HEK293 (cell line): ENCODE data around the gene TTLL5.

ENCODE experiments used
- CTCF ChIA-PET: fragments of 350-600 bp; formaldehyde crosslinking; extraction: SDS; loops from one replicate; lab custom pipeline; 2021; ENCODE audit warnings: antibody characterized with exemption; lab: Yijun Ruan, JAX
- POLR2A ChIA-PET: fragments of 300-600 bp; formaldehyde crosslinking; extraction: SDS; loops from one replicate; lab custom pipeline; 2020; ENCODE audit warnings: antibody characterized with exemption, inconsistent platforms; lab: Yijun Ruan, JAX
- H3K27ac ChIP-seq: fragments of 200-500 bp; sonication (Bioruptor generic); 2 replicates; pipeline ENCODE4 v1.5.1; 2014; ENCODE audit warnings: low read depth, low read length, control low read depth, inconsistent platforms; ENCODE audit errors: extremely low read depth
- H3K36me3 ChIP-seq, 2 experiments: fragments of 200-500 bp in 1 of 2; sonication (Bioruptor generic) in 1 of 2; 1 replicate in 1 of 2; 2 replicates in 1 of 2; pipeline ENCODE4 v1.5.1; 2014 to 2017; ENCODE audit warnings: inconsistent platforms in 2 of 2, low read length in 2 of 2; ENCODE audit not compliant: control insufficient read depth in 2 of 2, insufficient read depth in 1 of 2
- H3K4me1 ChIP-seq: fragments of 200-500 bp; sonication (Bioruptor generic); 2 replicates; pipeline ENCODE4 v1.5.1; 2014; ENCODE audit warnings: mild to moderate bottlenecking, low read length, inconsistent platforms; ENCODE audit not compliant: control insufficient read depth, insufficient read depth
- H3K4me3 ChIP-seq: 2 replicates; pipeline ENCODE4 v1.5.1; 2011; ENCODE audit warnings: low read depth, mild to moderate bottlenecking, control low read depth, low read length, moderate library complexity
- H3K9me3 ChIP-seq: fragments of 200-500 bp; sonication (Bioruptor generic); 2 replicates; pipeline ENCODE4 v1.5.1; 2014; ENCODE audit warnings: low read depth, low read length, inconsistent platforms; ENCODE audit not compliant: control insufficient read depth, insufficient read depth
- PBX3 ChIP-seq: sonication (generic); formaldehyde crosslinking; IDR thresholded peaks from 2 replicates; pipeline ENCODE4 v1.8.1; 2022; ENCODE audit warnings: mild to moderate bottlenecking, moderate library complexity, missing genetic modification reagents
- RBAK ChIP-seq: fragments of 450-650 bp; formaldehyde crosslinking; IDR thresholded peaks from 2 replicates; pipeline ENCODE4 v1.5.1; 2016; ENCODE audit warnings: missing biosample characterization, missing genetic modification characterization
- YY1 ChIP-seq: fragments of 450-650 bp; formaldehyde crosslinking; IDR thresholded peaks from 2 replicates; pipeline ENCODE4 v1.5.1; 2018; ENCODE audit warnings: missing biosample characterization, missing genetic modification characterization
- ZBTB44 ChIP-seq: fragments of 450-650 bp; IDR thresholded peaks from 2 replicates; pipeline ENCODE4 v1.5.1; 2018; ENCODE audit warnings: missing biosample characterization, mild to moderate bottlenecking, missing genetic modification characterization
- ZBTB8A ChIP-seq: fragments of 450-650 bp; formaldehyde crosslinking; IDR thresholded peaks from 2 replicates; pipeline ENCODE4 v1.5.1; 2016; ENCODE audit warnings: missing biosample characterization, missing genetic modification characterization
- ZFP37 ChIP-seq: fragments of 450-650 bp; formaldehyde crosslinking; IDR thresholded peaks from 2 replicates; pipeline ENCODE4 v1.5.1; 2016; ENCODE audit warnings: missing biosample characterization, missing genetic modification characterization
- ZNF138 ChIP-seq: fragments of 450-650 bp; formaldehyde crosslinking; IDR thresholded peaks from 2 replicates; pipeline ENCODE4 v1.5.1; 2016; ENCODE audit warnings: missing biosample characterization, missing genetic modification characterization, borderline replicate concordance
- ZNF174 ChIP-seq: fragments of 450-650 bp; formaldehyde crosslinking; IDR thresholded peaks from 2 replicates; pipeline ENCODE4 v1.5.0; 2017; ENCODE audit warnings: missing biosample characterization, mild to moderate bottlenecking, missing genetic modification characterization
- ZNF341 ChIP-seq: fragments of 450-650 bp; formaldehyde crosslinking; IDR thresholded peaks from 2 replicates; pipeline ENCODE4; 2016; ENCODE audit warnings: low read depth, missing biosample characterization, missing genetic modification characterization
- ZNF350 ChIP-seq: fragments of 450-650 bp; formaldehyde crosslinking; IDR thresholded peaks from 2 replicates; pipeline ENCODE4 v1.5.0; 2017; ENCODE audit warnings: missing biosample characterization, mild to moderate bottlenecking, missing genetic modification characterization
- ZNF37A ChIP-seq: fragments of 450-650 bp; IDR thresholded peaks from 2 replicates; pipeline ENCODE4 v1.5.1; 2018; ENCODE audit warnings: missing biosample characterization, missing genetic modification characterization
- ZNF423 ChIP-seq: fragments of 450-650 bp; formaldehyde crosslinking; IDR thresholded peaks from 2 replicates; pipeline ENCODE4 v1.5.1; 2016; ENCODE audit warnings: missing biosample characterization, missing genetic modification characterization
- ZNF449 ChIP-seq: fragments of 450-650 bp; formaldehyde crosslinking; IDR thresholded peaks from 2 replicates; pipeline ENCODE4 v1.5.1; 2017; ENCODE audit warnings: missing biosample characterization, mild to moderate bottlenecking, missing genetic modification characterization, moderate library complexity
- ZNF623 ChIP-seq: fragments of 450-650 bp; formaldehyde crosslinking; IDR thresholded peaks from 2 replicates; pipeline ENCODE4 v1.5.1; 2016; ENCODE audit warnings: missing biosample characterization, missing genetic modification characterization
- ZNF624 ChIP-seq: fragments of 450-650 bp; formaldehyde crosslinking; IDR thresholded peaks from 2 replicates; pipeline ENCODE4 v1.5.1; 2017; ENCODE audit warnings: missing biosample characterization, missing genetic modification characterization
- ZNF645 ChIP-seq: fragments of 450-650 bp; formaldehyde crosslinking; IDR thresholded peaks from 2 replicates; pipeline ENCODE4; 2016; ENCODE audit warnings: missing biosample characterization, missing genetic modification characterization
- ZNF660 ChIP-seq: fragments of 450-650 bp; IDR thresholded peaks from 2 replicates; pipeline ENCODE4 v1.5.1; 2018; ENCODE audit warnings: missing biosample characterization, mild to moderate bottlenecking, missing genetic modification characterization
- ZSCAN5A ChIP-seq: fragments of 450-650 bp; formaldehyde crosslinking; IDR thresholded peaks from 2 replicates; pipeline ENCODE4 v1.5.1; 2016; ENCODE audit warnings: missing biosample characterization, missing genetic modification characterization

The TTLL5 gene

DNA sequence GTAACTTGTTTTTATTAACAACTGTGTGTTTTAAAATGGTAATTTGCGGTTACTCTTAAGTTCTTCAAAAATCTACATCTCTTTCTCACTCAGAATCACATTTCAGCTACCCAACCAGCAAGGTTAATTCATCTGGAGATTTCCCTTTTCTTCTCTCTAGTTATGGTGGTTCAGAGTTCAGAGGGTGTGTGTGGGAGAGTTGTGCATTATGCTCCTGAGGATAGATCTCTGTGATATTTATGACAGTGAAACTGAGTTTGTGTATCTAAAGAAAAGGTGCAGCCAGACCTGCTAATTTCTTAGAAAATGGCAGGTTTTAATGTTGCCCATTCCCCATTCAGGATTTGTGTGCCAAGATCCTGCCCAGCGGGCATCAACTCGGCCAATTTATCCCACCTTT lies 73.8 kb downstream of the TTLL5 start:
- ChIA-PET POLR2A (no interaction called here), CTCF (no interaction called here)
- H3K9me3 ChIP-seq, result no peaks in the 10 kb centered on the region
- no peak overlapping the region for H3K27ac ChIP-seq
- TF ChIP-seq ZSCAN5A (no peak), ZNF423 (tag by site-specific recombination) (no peak), ZNF623 (tag by site-specific recombination) (no peak), ZNF350 (tag by site-specific recombination) (no peak), RBAK (no peak), ZBTB8A (no peak), ZNF138 (tag by site-specific recombination) (no peak)
- H3K36me3 ChIP-seq, result peaks cover 10 to 28% of the 10 kb centered on the region in 2 experiments
- no peak overlapping the region for H3K4me3 ChIP-seq
- H3K4me1 ChIP-seq, result no peaks in the 10 kb centered on the region

DNA sequence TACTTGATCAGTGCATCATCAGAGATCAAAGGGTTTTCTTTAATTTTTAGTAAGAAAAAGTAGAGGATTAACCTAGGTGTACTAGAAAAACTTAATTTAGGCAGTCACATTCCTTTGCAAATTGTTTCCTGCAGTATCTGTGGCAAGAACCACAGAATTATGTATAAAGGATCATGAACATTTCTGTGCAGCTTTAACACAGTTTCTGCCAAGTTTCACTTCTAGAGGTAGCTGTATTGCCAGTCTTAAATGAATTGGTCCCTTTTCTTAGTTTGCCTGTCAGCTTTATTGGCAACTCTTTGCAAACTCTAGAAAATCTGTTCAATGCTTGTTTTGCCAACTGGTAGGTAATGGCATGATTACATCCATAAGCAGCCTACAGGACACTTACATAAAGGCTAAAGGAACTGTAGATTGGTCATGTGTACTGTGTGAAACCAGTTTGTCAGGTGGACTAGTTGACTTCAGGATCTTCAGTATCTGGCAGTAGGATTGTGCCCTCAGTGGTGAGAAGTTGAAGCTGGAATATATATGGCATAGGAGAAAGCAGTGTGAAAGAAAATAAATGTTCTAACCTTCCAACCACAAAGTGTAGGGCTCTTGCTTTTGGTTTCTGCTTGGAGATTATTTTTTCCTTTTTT lies 75.9 kb downstream of the TTLL5 start:
- POLR2A ChIA-PET, result no interaction called here
- TF ChIP-seq ZNF174 (tag by site-specific recombination), result no peak
- no peak for TF ChIP-seq ZNF624 (tag by site-specific recombination)
- no peak for TF ChIP-seq ZNF645
- TF ChIP-seq YY1 (tag by site-specific recombination), result no peak
- TF ChIP-seq ZNF449 (tag by site-specific recombination), result no peak
- TF ChIP-seq ZNF341 (tag by site-specific recombination), result no peak
- no peak for TF ChIP-seq ZNF660 (tag by site-specific recombination)
- TF ChIP-seq ZNF37A, result no peak
- no peak for TF ChIP-seq PBX3
- TF ChIP-seq ZFP37 (tag by site-specific recombination), result no peak
- no peak for TF ChIP-seq ZBTB44 (tag by site-specific recombination)
- H3K9me3 ChIP-seq, result no peaks in the 10 kb centered on the region
- H3K27ac ChIP-seq, result no peak overlapping the region
- H3K4me1 ChIP-seq, result no peaks in the 10 kb centered on the region
- peaks cover 10 to 28% of the 10 kb centered on the region in 2 experiments for H3K36me3 ChIP-seq
- H3K4me3 ChIP-seq, result no peak overlapping the region
- CTCF ChIA-PET, result no interaction called here
